ENCODE data around the gene CCDC90B.
"Not testable (repeated sequence)": the region's sequence is repeated elsewhere in the genome, so short reads cannot be mapped to it uniquely, and the experiment has no call there.

CCDC90B gene, protein sequence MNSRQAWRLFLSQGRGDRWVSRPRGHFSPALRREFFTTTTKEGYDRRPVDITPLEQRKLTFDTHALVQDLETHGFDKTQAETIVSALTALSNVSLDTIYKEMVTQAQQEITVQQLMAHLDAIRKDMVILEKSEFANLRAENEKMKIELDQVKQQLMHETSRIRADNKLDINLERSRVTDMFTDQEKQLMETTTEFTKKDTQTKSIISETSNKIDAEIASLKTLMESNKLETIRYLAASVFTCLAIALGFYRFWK

DNA sequence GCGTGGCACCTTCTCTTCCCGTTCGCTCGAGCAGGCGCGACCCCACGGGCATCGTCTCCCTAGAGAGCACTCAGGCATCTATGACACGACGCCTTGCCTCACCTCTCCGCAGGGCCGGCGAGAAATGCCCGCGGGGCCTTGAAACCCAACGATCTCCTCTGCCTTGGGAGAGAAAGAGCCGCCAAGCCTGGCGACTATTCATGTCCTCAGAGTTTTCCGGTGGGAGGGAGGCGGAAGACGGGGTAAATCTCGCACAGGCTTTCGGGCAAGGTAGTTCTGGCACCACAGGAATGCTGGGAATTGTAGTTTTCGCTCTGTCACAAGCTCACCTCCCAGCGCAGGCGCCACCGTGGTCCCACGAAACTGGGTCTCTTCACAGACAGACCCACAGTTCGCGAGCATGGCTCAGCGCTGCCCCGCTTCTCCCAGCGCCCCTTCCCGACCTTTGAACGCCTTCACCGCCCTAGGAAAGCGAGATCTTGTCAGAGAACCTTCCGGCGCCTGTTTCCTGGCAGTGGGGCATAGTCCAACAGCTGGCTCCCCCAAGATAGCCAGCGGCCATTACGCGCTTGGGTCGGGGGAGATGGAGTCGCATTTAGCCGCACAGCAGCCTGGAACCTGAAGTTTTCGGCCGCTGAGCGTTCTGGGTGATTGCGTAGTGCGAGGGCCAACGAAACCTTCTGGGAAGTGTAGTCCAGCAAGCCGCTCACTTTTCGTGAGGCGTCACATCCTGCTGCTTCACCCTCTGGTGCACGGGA lies at the start of gene CCDC90B:
TSS of gene CCDC90B (minus strand) at position 597 of the 758 bp plus-strand sequence. CDS start at position 202, 395 bp downstream.
- DNase-seq (ENCODE audit: low read depth in 3 of 3) = peak; percentile 75 to 89 (median 88)

DNA sequence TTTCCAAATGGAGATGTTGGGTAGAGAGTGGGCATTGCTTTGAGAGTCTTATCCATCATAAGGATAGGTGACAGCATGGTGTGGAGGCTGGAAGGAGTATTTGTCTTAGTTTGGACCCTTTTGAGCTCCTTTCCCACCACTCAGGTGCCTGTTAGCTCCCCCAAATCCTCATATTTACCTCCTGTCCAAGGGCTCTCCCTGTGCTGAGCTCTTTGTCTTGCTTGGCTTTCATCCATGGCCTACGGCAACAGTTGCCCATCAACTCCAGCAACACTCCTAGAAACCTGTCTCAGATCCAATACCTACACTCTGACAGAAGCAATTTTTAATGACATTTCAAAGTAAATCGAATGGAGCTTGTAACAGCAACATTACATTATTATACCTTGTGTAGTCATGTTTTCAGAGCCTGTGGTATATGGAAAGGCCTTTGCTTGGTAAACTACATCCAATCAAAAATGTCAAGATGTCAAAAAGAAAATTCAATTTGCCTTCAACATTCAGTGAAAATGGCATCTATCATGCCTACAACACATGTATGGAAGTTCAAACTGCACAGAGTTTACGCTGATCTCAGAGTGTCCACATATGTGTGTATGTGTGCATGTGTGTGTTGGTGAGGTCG lies 49.4 kb upstream of the CCDC90B start:
- DNase-seq (ENCODE audit: low read depth in 3 of 3) = no peak

DNA sequence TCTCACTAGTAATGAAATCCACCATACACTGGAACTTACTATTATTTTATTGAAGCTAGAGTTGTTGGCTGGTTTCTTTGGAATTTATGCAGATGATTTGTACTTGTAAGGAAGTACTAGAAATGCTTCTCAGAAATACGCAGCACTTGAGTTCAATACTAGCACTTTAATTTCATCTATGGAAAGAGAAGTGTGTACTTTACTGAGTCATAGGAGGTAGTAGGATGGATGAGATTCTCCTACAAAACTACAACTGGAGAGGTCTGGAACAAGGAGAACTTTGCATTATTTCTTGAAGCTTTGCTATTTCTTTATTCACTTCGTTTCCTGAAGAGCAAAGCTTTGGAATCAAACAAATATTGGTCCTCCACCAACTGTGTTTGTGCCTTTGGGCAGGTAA lies 44.1 kb upstream of the CCDC90B start:
- DNase-seq (ENCODE audit: low read depth in 3 of 3) = no peak

DNA sequence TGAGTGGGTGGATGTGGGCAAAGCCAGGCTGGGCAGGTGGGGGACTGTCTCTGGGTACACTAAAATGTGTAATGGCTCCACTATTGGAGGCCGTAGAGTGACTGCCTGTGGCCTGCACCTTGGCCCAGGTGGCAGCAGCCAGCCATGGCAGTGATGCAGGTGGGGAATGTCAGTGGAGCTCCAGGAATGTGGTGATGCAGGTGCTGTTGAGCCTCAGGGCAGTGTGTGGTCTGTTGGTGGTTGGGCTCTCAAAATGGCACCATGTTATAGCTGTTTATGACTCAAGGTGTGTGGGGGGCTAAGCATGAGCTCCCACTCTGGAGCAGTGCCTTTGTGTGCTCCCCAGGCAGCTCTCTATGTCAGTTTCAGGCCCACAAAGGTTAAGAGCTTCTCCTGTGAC lies 40.2 kb upstream of the CCDC90B start:
- DNase-seq (ENCODE audit: low read depth in 3 of 3) = no peak

DNA sequence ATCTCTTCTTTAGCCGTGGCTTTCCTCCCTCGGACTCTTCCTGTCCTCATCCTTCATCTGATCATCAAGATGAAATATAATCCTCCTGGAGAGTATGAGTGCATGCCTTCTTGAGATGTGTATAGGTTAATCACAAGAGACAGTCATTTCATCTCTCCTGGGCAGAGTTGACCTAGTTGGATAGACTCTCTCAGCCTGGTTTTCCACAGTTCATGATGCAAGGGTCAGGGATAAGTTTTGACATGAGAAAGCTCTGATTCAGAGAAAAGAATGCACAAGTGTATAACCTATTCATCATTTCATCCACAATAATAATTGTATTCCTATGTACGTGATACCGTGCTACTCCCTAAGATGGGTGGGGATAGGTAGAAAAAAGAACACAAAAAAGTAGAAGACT lies 33.2 kb upstream of the CCDC90B start:
- DNase-seq (ENCODE audit: low read depth in 3 of 3) = no peak

DNA sequence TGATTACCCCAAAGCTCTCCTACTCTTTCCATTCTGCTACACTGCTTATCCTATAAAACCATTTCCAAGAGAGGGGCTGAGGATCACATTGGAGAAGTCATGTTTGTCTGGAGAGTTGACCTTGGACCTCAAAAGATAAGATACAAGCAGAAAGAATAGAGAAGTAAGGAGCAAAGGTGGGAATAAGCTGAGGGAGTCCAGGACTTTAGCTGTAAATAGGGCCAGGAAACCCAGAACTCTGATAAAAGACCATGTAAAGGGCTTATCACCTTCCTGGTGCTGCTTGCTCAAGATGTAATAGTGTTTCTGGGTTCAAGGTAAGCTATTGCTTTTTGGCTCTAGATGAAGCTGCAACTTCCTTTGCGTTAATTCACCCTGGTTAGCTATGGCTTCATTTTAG lies 32.8 kb upstream of the CCDC90B start:
- DNase-seq (ENCODE audit: low read depth in 3 of 3) = no peak

DNA sequence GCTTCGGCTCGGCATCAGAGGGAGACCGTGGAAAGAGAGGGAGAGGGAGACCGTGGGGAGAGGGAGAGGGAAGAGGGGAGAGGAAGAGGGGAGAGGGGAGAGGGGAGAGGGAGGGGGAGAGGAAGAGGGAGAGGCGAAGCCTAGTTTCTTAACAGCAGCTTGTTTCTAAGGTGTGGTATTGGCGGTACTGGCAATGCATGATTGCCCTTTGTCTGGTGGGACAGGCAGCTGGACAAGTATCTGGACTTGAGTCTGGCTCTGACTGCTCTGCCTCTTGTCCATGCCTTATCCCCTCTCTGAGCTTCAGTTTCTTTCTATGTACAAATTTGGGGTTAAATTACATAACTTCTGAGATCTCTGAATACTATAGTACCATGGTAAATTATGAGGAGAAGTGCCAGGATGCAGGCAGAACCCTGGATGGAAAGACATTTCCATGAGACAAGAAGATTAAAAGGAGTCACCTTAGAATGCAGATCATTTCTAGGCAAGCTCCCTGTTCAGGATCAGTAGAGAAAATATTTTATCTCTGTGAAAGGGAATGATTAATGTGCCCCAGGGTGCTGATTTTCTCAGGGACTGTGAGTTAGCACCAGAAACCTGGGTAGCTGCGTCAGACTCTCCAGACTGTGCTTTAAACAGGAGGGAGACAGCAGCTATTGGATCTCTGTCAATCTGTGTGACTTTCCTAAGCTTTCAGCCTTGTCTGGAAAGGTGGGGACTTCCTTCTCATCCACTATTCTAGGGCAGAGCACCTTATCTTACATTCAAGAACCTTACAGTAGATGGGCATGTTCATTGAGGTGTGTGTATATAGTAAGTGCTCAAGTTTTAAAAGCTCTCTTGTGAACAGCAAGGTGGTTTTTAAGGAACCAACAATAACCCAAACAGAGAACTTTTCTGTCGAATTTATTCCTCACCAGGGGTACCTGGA lies 31.9 kb upstream of the CCDC90B start:
- no peak for DNase-seq (ENCODE audit: low read depth in 3 of 3)

DNA sequence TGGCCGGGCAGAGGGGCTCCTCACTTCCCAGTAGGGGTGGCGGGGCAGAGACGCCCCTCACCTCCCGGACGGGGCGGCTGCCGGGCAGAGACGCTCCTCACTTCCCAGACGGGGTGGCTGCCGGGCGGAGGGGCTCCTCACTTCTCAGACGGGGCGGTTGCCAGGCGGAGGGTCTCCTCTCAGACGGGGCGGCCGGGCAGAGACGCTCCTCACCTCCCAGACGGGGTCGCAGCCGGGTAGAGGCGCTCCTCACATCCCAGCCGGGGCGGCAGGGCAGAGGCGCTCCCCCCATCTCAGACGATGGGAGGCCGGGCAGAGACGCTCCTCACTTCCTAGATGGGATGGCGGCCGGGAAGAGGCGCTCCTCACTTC lies 30.7 kb upstream of the CCDC90B start:
- DNase-seq (ENCODE audit: low read depth in 3 of 3) = not testable (repeated sequence)

DNA sequence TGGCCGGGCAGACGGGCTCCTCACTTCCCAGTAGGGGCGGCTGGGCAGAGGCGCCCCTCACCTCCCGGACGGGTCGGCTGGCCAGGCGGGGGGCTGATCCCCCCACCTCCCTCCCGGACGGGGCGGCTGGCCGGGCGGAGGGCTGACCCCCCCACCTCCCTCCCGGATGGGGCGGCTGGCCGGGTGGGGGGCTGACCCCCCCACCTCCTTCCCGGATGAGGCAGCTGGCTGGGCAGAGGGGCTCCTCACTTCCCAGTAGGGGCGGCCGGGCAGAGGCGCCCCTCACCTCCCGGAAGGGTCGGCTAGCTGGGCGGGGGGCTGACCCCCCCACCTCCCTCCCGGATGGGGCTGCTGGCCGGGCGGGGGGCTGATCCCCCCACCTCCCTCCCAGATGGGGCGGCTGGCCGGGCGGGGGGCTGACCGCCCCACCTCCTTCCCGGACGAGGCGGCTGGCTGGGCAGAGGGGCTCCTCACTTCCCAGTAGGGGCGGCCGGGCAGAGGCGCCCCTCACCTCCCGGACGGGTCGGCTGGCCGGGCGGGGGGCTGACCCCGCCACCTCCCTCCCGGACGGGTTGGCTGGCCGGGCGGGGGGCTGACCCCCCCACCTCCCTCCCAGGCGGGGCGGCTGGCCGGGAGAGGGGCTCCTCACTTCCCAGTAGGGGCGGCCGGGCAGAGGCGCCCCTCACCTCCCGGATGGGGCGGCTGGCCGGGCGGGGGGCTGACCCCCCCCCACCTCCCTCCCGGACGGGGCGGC lies 30.2 kb upstream of the CCDC90B start:
- DNase-seq (ENCODE audit: low read depth in 3 of 3) = not testable (repeated sequence)

DNA sequence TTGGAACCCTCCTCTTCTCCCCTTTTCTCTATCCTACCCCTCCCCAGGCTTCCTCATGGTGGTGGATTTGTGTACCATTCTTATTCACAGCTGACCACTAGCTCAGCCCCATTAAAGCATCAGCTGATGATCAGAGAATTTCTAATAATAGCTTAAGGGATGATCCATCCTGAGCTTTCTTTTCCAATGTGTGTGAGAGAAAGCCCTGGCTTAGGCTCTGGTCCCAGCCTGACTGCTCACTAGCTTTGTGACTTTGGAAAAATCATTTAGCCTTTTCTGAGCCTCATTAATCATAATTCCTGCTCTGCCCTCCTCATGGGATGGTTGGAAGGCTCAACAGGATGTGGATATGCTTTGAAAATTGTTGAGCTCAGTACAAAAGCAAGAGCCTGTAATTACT lies 26.3 kb upstream of the CCDC90B start:
- no peak for DNase-seq (ENCODE audit: low read depth in 3 of 3)

DNA sequence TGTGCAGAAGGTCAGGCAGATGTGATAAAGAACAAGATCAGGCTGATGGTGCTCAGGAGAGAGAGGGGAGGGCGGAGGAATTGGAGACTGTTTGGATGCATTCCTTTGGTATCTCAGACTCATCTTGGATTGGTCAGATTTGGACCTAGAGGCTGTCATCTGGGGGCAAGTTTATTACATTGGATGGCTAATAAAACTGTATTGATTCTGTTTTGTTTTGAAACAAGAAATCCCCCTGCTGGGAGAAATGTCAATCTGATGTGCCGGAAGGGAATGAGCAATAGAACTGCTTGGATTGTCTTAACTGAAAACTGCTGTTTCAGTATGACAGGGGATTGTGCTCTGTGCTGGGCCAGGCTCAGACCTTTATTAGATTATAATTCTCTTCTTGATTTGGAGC lies 25.5 kb upstream of the CCDC90B start:
- DNase-seq (ENCODE audit: low read depth in 3 of 3) = no peak

DNA sequence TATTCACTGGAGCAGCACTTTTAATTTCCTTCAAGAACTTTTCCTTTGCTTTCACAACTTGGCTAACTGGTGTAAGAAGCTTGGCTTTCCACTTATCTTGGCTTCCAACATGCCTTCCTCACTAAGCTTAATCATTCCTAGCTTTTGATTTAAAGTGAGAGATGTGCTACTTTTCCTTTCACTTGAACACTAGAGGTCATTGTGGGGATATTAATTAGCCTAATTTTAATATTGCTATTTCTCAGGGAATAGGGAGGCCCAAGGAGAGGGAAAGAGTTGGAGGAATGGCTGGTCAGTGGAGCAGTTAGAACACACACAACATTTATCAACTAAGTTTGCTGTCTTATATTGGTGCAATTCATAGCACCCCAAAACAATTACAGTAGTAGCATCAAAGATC lies 24.6 kb upstream of the CCDC90B start:
- no peak for DNase-seq (ENCODE audit: low read depth in 3 of 3)

DNA sequence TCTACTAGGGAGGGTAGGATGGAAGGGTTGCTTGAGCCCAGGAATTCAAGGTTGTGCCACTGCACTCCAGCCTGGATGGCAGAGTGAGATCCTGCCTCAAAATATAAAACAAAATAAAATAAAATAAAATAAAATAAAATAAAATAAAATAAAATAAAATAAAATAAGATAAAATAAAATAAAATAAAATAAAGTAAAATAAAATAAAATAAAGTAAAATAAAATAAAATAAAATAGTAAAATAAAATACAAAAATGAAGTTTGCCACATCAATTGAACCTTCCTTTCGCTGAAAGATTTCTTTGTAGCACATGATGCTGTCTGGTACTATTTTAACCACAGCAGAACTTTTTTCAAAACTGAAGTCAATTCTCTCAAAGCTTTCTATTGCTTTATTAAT lies 22.4 kb upstream of the CCDC90B start:
- not testable (repeated sequence) for DNase-seq (ENCODE audit: low read depth in 3 of 3)

DNA sequence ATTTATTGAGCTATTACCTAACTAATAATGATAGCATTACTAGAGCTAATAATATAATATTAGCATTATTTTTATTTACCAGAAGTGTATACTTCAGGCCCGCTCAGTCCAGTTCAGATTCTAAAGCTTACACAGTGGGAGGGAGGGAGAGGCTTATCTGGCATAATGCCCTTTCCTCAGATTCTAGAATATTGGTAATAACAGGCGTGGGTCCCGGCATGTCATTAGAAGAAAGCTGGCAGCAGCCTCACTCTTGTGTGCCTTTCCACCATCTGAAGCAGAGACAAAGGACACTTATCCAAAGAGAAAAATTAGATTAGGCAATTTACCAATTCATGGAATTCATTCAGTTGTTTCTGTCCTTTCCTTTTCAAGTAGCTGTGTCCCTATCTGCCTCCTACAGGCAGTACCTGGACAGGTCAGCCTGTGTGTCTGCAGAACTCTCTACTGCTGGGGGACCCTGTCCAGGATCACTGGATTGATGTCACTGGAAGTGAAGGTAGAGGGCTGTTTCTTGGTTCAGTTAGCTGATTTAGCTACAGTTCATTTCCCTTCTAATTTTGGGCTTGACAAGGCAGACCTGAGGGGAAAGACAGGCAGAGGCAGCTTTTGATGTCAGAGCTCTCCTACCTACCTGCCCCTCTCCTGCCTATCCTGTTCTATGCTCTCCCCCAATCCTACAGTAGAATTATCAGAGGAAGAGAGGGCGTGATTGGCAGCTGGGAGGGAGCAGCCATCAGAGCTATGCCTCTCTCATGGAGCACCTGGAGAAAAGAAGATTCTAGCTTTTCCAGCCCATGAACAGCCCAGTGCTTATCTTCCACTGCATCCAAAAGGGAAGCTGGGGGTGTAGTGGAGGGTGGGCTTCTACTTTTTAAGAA lies 20.3 kb upstream of the CCDC90B start:
- no peak for DNase-seq (ENCODE audit: low read depth in 3 of 3)

DNA sequence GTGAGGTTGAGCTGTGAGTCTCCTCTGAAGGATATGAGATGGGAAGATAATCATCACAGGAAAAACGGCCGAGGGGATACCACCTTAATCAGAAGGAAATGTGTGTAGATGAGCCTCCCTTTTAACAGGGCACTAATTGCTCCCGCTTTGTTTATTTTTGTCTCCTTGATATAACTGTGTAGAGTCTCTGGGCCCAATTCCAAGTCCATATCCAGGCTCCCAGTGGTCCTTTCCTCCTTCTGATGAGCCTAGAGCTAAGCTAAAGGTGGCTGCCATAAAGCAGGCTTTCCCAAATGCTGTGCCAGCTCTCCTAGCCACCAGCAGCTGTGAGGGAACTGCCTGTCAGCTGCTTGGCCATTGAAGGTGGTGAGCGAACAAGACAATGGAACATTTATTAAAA lies 17.1 kb upstream of the CCDC90B start:
- no peak for DNase-seq (ENCODE audit: low read depth in 3 of 3)

DNA sequence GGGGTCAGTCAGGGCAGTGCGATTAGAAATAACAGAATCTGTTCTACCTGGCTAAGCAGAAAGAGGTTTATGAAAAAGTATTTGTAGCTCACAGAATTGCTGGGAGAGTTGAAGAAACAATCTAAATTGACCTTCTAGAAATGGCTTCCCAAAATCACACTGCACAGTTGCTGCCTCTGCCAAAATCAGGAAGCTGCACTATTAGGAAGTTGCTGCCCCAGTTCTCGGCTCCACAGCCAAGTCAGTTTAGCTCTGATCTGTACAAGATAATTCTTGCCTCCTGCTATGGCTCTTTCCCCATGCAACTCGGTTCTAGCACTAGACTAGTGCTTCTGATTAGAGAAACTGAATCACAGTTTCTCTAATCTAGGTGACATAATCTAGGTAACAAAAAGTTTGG lies 16.0 kb upstream of the CCDC90B start:
- no peak for DNase-seq (ENCODE audit: low read depth in 3 of 3)

DNA sequence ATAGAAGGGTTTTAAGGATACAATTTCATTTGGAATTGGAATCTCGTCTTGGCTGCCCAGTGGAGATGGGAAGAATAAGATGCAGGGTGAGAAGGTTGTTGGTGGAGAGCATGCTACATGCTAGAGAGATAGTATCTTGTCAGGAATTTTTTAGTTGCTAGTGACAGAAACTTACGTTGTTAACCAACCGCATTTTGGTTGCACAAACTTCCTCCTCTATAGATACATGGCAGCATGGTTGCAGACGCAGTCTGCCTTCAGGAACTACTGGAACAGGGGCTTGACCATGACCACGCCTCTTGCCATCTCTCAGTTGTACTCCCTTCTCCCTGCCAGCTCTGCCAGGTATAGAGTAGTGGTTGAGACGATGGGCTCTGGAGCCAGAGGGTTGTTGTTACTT lies 13.5 kb upstream of the CCDC90B start:
- no peak for DNase-seq (ENCODE audit: low read depth in 3 of 3)

DNA sequence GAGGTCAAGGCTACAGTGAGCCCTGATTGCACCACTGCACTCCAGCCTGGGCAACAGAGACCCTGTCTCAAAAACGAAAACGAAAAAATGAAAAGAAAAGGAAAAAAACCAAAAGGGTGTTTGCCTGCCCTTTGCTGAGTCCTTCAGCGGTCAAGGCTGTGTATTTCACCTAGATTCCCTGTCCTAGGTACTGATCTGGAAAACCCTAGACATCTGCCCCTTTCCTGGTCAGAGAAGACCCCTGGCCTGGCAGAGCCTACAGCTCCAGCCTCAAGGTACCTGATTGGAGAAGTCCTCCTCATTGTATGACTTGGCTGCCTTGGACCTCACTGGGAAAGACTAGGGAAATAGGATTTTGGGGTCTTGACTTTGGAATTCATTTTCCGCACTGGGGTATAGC lies 8.0 kb upstream of the CCDC90B start:
- DNase-seq (ENCODE audit: low read depth in 3 of 3) = no peak

DNA sequence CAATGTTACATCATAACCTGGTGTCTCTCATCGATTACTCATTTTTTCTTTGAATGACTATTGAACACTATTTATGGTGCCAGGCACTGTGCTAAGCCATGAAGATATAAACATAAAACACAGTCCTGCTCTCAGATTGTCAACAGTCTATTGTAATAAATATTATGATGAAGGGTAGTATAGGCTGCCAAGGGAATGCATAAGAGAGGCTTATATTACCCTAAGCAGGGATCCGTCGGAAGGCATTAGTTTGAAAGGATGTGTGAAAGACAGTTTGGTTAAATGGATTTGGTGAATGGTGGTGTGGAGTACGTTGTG lies 7.2 kb upstream of the CCDC90B start:
- DNase-seq (ENCODE audit: low read depth in 3 of 3) = no peak

DNA sequence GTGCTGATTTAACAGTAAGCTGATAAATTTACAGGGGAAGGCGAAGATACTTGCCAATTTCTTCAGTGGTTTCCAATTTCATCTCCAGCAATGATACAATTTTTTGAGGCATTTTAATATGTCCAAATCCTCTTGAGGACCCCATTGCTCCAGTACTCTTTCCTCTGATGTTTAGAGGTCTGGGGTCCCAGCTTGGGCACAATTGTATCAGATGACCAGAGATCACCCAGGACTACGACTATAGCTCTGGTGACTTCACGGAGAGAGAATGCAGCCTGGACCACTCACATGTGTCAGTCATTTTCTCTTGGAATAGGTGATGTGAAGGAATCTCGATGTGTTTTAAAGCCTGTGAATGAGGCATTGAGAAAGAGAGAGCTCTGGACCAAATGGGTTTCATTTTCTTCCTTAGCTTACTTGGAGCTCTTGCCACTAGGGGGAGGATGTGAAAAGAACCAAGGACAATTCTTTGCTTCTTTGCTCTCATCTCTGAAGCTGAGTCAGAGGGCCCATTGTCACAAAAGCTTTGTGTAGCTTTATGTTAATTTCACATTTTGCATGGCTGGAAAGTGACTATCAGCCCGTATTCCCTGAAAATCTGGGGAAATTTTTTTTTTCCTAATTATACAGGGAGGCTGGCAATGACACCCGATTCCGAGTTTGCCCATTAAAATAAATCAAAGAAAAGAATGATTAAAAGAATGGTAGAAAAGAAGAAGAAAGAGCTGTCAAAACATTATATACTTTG lies 6.7 kb upstream of the CCDC90B start:
- DNase-seq (ENCODE audit: low read depth in 3 of 3) = no peak

Measured in stimulated activated CD4-positive, alpha-beta T cell treated with anti-CD3 and anti-CD28 coated beads, TNF-alpha, amount 100 ng/mL, for 4 hours (primary cell).